ENCODE data around the gene AFG3L2.
A peak's percentile ranks its signal among the peaks of the same experiment; 100 is the strongest.

The AFG3L2 gene

DNA sequence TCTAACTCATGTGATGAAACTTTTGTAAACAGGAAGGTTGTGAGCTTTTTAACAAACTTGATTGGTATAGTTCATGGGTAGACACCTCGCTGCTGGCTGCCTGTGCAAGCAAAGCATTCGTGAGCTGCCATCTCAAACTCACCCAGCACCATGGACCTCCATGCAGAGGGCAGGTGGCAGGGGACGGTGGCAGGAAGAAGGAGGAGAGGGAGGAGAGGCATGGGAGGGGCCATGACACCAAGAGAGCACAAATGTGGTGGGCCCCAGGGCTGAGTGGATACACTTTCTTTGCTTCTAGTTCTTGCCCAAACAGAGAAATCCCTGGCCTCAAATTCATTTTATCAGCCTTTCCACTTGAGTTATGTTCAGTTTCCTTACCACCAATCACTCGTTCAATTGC is 29.1 kb downstream of the AFG3L2 start:
- DNase-seq = no peak

DNA sequence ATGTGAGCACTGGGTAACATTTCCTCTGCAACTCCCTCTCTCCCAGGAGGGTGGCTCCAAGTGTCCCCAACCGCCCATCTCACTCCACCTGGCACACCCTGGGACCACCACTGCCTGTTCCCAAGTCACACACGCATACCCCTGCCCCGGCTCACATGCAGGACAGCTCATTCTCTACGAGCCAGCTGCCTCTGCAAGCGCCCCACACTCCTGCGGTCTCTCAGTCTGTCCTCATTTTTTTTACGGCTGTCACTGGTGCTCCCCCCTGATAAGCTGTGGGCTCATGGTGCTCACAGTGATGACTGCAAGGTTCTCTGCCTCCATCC is 30.8 kb downstream of the AFG3L2 start:
- no peak for DNase-seq

DNA sequence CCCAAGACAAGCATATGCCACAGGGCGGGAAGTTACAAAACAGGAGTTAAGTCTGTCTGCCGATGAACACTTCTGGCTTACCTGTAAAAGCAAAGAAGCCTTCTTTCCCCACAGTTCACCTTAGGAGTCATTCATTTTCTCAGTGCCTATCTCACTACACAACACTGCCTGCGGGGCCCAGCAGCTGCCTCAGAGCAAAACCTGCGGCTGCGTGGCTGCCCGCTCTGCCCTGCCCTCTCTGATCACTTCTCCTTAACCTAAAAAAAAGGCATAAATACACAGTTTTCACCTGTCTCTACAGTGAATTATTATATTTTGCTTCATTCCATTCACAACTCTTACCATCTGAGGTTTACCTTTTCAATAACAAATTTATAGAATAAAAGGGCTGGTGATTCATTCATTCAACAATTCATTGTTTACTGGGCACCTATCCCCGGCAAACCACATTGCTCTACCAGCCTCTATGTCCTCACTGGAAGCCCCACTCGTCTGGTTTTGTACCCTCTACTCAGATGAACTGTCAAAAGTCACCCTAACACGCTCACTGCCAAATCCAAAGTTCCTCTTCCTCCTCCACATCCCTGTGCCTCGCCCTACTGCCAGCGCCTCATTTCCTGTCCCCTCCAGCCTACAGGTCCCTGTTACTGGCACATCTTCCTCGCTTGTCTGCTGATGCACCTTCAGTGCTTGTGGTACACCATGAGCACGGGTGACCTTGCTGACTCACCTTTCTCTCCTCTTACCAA is 31.4 kb downstream of the AFG3L2 start:
- DNase-seq = no peak

DNA sequence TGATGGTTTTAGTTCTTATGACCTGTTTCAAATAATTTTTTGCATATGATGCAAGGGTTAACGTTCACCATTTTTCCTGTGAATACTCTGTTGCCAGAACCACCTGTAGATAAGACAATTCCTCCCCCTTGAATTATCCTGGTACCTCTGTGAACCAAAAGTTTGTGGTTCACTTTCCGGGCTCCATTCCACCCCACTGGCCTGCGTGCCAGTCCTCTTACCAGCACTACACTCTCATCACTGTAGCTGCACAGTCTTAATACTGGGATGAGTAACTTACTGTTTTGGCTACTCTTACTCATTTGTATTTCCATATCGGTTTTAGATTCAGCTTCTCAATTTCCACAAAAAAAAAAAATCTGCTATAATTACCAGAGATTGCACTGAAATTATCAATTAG is 34.4 kb downstream of the AFG3L2 start:
- no peak for DNase-seq

DNA sequence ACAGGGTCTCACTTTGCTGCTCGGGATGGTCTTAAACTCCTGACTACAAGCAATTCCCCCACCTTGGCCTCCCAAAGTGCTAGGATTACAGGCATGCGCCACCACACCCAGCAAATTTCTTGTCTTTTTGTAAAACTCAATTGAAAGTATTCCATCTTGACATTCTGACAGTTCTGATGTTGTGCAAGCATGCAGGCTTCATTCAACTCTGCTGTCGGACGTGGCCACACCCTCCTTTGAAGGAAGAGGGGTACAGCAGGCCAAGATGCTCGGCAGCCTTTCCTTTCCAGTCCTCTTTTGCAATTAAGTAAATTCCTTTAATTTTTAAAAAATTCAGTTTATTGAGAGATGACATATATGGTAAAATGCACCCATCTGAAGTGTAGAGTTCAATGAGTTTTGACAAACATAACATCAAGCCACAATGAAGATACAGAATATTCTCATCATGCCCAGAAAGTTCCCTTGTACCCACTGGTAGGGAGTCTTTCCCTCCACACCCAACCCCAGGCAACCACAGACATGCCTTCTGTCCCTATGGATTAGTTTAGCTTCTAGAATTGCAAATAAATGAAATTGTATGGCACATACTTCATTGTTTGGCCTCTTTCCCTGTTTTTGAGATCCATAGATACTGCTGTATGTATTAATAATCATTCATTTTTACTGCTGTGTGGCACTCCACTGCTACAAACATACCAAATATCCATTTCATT is 35.9 kb downstream of the AFG3L2 start:
- no peak for DNase-seq

DNA sequence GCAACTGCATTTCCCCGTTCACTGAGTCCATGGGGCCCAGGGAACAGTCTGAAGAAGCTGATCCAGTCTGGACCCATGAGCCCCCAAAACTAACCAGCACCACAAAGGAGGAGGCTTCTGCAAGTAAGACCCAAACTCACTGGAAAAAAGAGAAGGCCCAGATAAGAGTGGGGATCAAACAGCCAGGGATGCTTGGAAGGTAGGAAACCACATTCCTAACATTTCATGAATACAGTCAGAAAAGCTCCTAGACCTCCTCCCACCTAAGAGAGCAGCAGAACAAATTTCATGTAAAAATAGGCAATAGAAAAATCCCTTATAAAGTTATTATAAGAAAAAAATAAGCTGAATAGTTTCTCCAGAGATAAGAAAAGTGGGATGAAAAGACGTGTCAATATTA is 38.6 kb downstream of the AFG3L2 start:
- no peak for DNase-seq

DNA sequence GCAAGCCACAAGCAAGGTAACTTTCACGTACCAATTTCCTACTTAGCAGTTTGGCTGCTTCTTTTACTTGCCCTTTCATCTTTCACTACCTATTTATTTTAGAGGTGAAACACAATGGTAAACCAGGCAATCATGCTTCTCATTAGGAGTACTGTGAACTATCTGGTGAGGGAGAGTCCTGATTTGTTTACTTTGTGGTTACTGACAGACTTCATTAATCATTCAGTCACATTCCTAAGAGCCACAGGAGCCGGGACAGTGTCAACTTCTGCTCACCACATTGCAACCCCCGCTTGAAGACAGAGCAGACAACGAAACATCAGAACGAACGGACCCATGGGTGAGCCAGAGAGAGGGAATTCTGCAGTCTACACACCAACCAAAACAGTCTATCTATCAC is 40.1 kb downstream of the AFG3L2 start:
- no peak for DNase-seq

DNA sequence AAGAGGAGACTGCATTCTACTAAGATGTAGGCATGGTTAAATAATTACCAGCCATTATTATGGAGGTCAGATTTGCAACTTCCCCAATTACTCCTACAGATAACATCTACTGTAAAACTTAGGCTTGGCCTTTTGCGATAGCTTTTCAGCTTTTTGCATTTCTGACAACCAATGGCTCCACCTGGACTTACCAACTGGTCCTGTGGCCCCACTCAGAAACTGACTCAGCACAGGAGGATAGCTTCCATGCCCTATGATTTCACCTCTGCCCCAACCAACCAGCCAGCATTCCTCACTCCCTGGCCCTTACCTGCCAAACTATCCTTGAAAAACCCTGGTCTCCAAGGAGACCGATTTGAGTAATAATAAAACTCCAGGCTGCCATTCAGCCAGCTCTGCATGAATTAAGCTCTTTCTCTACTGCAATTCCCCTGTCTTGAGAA is 40.8 kb downstream of the AFG3L2 start:
- DNase-seq = no peak

DNA sequence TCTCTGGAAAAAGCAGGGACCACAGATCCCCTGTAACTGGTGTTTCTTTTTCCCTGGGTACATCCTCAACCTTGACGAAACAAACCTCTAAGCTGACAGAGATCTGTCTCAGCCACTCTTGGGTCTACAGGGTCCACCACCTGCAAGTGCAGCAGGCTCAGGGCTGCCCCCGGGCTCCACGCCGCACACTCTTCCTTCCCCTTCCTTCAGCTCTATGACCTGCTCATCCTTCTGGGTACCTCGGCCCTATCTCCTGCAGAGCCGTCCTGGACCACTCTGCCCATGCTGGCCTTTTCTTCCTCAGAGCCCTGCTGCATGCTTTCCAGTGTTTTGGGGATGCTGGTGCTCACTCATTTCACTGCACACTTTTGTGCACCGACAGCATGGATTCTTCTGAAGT is 41.5 kb downstream of the AFG3L2 start:
- no peak for DNase-seq

DNA sequence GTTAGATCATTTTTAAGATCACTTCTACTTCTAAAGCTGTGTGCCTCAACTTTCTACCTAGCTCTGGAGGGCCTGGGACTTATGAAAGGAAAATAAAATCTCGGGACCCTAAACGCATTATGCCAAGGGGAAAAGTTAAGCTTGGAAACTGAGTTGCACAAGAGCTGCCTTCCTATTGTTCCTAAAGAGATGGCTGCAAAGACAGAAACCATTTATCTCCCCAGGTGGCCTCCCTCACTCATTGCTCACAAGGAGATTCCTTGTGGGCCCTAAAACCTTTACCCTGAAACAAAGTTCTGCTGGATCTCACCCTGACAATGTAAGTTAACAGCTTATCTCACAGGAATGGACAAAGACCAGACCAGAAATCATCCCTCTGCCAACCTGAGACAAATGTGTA is 42.2 kb downstream of the AFG3L2 start:
- DNase-seq = no peak

DNA sequence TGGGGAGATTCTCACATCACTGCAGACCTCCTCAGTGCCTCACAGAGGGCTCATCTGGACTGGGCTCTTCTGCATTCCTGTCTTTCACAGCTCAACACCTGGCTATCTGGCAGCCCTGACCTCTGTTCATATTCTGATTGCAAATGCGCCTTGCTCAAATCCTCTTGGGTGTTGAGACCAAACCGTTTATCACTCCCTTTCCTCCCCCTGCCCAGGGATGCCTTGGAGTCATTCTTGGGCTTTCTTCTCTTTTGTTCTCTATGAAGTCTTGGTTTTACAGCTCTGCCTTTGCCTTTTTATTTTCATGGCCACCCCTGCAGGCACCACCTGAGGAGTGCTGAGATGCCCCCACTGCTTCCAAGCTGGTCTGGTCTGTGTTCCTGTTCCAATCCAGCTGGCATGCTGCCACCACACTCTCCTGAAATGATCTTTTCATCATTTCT is 42.6 kb downstream of the AFG3L2 start:
- DNase-seq = no peak

DNA sequence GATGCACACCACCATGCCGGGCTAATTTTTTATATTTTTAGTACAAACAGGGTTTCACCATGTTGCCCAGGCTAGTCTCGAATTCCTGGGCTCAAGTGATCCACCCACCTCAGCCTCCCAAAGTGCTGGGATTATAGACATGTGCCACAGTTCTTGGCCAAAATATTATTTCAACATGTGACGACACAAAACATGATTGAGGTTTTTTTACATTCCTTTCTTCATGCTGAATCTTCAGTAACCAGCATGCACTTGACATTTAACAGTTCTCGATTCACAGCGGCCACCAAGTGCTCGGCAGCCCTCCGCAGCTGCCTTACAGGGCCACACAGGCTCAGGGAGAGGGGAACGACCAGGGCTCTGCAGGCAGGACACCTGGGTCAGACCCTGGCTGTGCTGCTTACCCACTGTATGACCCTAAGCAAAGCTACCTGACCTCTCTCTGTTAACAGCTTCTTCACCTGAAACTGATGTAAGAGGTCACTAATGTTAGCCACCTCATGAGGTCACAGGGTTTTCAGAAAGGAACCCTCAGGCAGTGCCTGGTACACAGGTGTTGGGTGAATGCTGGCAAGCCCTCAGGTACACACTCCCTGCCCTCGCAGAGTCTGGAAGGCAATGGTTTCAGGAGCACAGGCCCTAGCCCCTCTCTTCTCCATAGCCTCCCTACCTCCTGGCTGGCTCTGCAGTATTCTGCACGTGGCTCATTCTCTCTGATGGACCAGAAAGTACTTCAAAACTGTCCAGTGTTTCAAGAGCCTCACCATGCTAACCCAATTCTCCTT is 43.3 kb downstream of the AFG3L2 start:
- no peak for DNase-seq

DNA sequence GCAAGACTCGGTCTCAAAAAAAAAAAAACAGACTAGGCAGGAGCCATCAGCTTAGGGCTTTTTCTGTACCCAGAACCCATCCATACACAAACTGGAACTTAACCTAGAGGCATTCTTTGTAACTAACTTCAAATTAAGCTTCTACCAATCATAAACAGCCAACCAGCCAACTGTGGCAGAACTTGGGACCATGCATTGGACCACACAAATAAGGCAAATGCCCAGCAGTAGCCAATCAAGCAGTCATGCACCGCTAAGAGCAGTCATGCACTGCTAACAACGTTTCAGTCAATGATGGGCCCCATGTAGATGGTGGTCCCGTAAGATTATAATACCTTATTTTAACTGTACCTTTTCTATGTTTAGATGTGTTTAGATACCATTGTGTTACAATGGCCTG is 46.3 kb downstream of the AFG3L2 start:
- DNase-seq = no peak

DNA sequence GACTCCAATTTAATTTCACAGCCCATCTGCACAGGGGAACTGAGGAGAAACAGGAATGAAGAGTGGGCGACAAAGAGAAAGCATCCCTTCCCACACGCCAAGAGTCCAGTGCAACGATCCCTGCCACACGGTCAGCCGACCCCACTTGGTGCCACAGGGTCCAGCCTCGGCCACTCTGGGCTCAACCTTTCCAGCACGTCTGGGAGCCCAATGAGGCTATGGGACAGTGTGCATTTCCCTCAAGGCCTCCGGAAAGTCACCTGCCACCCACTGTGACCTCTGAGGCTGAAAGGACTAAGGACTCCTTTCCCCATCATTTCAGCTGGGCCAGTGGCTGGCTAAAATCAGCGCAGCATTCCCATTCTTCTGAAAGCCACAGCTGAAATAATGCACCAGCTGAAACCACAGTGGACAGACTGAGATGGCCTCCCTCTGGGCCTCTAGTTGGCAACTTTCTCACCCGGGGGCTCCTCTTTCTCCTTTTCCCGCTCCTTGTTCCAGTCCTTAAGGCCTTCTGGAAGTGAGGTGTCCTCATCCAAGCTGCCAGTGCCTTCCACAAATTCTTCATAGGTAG is 47.8 kb downstream of the AFG3L2 start:
- no peak for DNase-seq

DNA sequence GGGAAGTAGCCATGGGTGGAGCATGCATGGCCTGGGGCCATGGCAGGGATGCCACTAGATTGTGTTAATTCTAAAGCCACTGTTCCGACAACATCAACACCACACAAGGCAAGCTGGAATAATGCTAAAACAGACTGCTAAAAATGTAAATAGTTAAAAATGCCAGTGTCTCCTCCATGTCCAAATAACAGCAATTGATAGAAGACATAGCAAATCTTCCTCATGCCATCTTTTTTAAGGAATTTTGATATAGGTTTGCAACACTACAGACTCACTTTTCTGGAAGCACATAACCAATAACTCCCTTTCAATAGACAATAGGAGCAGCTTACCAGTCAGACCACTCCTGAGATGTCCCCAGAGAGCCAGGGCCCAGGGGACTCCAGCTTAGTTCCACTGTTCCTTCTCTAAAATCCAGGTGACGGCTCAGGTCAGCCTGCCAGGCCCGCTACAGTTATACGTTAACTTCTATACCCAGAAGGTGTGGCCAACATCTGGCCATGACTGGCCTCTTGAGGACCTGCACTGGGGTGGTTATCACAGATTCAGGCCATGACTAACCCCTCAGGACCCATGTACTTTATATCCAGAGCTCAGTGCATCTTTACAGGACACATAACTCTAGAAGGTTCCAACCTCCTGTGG is 48.7 kb downstream of the AFG3L2 start:
- DNase-seq = no peak

DNA sequence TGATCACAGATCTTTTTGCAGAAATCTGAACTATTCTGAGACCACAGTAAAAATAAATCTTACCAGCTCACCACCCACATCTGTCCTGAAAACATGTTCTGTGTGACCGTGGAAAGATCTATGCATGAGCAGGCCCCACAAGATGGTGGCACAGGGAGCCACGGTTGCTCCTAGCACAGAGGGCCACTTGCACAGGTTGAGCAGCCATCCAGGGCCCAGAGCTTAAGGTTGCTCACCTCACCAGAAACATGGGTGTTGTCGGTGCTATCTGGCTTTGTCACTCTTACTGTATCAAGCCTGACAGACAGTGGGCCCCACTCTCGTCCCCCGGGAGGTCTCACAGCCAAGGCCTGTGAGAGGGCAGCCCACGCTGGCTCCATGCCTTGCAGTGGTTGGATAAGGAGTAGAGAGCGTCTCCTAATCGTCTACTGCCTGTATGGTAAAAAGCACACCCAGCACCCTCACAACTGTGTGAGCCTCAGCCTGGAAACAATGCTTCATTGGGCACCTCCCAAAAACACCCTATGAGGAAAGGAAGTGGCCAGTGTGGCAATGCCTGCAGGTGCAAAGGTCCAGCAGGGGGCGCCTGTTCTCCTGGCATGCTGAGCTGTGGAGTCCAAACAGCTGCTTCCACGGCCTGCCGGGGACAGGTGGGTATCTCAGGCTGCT is 49.4 kb downstream of the AFG3L2 start:
- peak; percentile 80 for DNase-seq

DNA sequence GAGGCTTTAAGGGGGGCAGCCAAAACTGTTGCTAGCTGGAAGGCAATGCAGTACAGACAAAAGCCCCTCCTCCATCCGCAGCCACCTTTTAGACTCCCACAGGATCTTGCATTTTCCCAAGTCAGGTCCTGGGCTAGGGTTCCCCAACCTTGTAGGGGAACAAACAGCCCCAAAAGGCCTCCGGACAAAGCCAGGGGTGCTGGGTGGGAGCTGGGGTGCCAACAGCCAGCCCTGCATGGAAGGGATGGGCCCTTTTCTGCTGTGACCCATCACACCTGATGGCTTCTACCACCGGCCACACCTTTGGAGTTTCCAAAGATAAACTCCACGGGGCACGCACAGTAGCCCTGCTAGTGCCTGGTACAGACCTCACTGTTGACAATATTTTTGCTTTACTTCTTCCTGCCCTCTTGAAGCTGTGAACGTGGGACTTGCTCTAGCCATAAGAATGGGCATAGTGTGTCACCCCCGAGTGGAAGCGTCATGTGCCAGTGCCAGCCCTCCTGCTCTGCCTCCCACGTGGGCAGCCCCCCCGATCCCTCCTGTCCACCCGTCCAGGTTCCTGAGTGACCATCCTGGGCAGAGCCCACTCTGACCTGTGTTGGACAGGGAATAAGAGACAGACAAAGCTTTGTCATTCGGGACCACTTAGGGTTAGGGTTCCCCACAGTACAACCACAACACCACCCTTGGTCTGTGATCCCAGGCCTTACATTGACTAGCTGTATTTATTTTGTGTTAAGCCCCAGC is 50.1 kb downstream of the AFG3L2 start:
- DNase-seq = no peak

DNA sequence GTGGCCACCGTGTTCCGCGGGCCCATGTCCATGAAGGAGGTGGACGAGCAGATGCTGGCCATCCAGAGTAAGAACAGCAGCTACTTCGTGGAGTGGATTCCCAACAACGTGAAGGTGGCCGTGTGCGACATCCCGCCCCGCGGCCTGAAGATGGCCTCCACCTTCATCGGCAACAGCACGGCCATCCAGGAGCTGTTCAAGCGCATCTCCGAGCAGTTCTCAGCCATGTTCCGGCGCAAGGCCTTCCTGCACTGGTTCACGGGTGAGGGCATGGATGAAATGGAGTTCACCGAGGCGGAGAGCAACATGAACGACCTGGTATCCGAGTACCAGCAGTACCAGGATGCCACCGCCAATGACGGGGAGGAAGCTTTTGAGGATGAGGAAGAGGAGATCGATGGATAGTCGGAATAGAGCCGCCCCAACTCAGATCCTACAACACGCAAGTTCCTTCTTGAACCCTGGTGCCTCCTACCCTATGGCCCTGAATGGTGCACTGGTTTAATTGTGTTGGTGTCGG is 51.2 kb downstream of the AFG3L2 start:
- no peak for DNase-seq

DNA sequence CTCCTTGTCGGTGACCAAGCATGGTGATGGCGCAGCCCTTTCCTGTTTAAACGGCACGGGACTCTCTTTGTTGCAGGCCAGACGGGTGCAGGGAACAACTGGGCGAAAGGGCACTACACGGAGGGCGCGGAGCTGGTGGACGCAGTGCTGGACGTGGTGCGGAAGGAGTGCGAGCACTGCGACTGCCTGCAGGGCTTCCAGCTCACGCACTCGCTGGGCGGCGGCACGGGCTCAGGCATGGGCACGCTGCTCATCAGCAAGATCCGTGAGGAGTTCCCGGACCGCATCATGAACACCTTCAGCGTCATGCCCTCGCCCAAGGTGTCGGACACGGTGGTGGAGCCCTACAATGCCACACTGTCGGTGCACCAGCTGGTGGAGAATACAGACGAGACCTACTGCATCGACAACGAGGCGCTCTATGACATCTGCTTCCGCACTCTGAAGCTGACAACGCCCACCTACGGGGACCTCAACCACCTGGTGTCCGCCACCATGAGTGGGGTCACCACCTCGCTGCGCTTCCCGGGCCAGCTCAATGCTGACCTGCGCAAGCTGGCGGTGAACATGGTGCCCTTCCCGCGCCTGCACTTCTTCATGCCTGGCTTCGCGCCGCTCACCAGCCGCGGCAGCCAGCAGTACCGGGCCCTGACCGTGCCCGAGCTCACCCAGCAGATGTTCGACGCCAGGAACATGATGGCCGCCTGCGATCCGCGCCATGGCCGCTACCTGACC is 51.9 kb downstream of the AFG3L2 start:
- no peak for DNase-seq

DNA sequence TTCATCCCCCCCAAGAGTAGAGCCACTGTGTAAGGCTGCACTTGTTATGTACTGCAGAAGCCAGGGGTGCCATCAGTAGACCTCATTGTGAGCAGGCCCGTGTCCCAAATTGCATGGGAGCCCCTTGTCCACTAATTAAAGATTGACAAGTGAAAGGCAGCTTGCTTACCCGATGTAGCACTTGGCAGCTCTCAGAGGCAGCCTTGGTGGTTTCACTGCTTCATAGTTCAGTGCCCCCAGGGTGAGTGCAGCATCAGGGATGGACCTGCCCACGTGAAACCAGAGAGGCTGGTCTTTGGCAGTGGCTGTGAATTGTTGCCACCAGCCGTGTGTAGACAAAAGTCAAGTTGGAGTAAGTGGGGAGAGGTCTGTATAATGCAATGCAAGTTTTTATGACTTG is 55.7 kb downstream of the AFG3L2 start:
- no peak for DNase-seq

DNA sequence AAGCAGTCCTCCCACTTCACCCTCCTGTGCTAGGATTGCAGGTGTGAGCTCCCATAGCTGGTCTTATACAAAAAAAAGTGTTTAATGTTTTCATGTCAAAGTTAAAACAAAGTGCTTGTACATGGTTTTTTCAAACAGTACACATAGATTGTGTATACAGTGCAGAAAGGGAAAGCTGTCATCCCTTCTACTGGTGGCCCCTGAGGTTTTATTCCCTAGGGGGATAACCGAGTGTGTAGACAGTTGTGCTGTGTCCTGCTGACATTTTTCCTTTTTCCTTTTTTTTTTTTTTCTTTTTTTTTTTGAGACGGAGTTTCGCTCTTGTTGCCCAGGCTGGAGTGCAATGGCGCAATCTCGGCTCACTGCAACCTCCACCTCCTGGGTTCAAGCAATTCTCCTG is 58.2 kb downstream of the AFG3L2 start:
- no peak for DNase-seq

All from activated CD4-positive, alpha-beta T cell treated with anti-CD3 and anti-CD28 coated beads, Interleukin-2, amount 50 U/mL, for 16 hours (primary cell).